K562 (cell line): ENCODE measurements around the gene WDR64. TPM values are rescaled to one million over a fixed set of nuclear protein-coding genes. Genes with fewer than 3 reads are reported as not detected.

ENCODE experiments used
- ATAC-seq: fragments of 200-7000 bp; cut with Tn5 transposase; 3 replicates; pipeline ENCODE4 v1.9.1; 2020; ENCODE audit warnings: moderate library complexity
- BruUV-seq: library from RNA; stranded (reverse); fragments of 400-500 nt; replicated peaks from 2 replicates; lab custom pipeline; 2021; lab: Mats Ljungman, UMichigan
- CTCF ChIA-PET: fragments of 300-600 bp; formaldehyde crosslinking; extraction: SDS; loops from one replicate; lab custom pipeline; 2021; ENCODE audit warnings: low intra/inter-chr PET ratio; lab: Yijun Ruan, JAX
- POLR2A ChIA-PET: fragments of 300-600, 350-650 bp; sonication (Branson Sonifier 250); formaldehyde crosslinking; extraction: SDS; loops from one replicate; lab custom pipeline; 2021; ENCODE audit warnings: antibody characterized with exemption, inconsistent platforms; lab: Yijun Ruan, JAX
- DNase-seq, 4 experiments: peaks; one replicate each; pipeline versions ENCODE4 v3.0.0 to v3.0.0-alpha.2; 2011 to 2018; ENCODE audit warnings: low spot score in 3 of 4, mixed read lengths in 3 of 4; ENCODE audit errors: extremely low read depth in 1 of 4
- FAIRE-seq: peaks from 2 replicates; lab custom pipeline; 2011; peaks lifted over from hg19 to GRCh38; lab: Jason Lieb, UNC
- H2AFZ ChIP-seq: 2 replicates; pipeline ENCODE4 v1.6.0; 2011; ENCODE audit warnings: low read depth, low read length, control low read depth, inconsistent platforms
- H3K27ac ChIP-seq: fragments of 200-600 bp; 3 replicates; pipeline ENCODE4 v1.8.0; 2011; ENCODE audit warnings: low read depth, mild to moderate bottlenecking, control low read depth, inconsistent platforms, low read length, moderate library complexity, mixed read lengths; ENCODE audit errors: extremely low read depth
- H3K27me3 ChIP-seq, 2 experiments: fragments of 300-600 bp in 1 of 2; 2 replicates in 1 of 2; 3 replicates in 1 of 2; pipeline versions ENCODE4 v1.6.0 to v1.8.0; 2011; ENCODE audit warnings: inconsistent platforms in 2 of 2, low read length in 2 of 2, mild to moderate bottlenecking in 1 of 2, mixed read lengths in 1 of 2, moderate library complexity in 1 of 2; ENCODE audit not compliant: control insufficient read depth in 2 of 2, insufficient read depth in 2 of 2
- H3K36me3 ChIP-seq: fragments of 300-600 bp; 3 replicates; pipeline ENCODE4 v1.8.0; 2011; ENCODE audit warnings: mild to moderate bottlenecking, low read length, inconsistent platforms; ENCODE audit not compliant: control insufficient read depth, insufficient read depth
- H3K4me1 ChIP-seq, 2 experiments: fragments of 200-600 bp in 1 of 2; replicated peaks in 1 of 2; 2 replicates in 1 of 2; 3 replicates in 1 of 2; pipeline versions ENCODE4 v1.5.1 to v1.8.0; 2011; ENCODE audit warnings: inconsistent platforms in 2 of 2, low read length in 2 of 2, mild to moderate bottlenecking in 1 of 2, mixed read lengths in 1 of 2, moderate library complexity in 1 of 2; ENCODE audit not compliant: control insufficient read depth in 2 of 2, insufficient read depth in 2 of 2
- H3K4me2 ChIP-seq: 2 replicates; pipeline ENCODE4 v1.6.1; 2011; ENCODE audit warnings: low read length, control low read depth, inconsistent platforms, mixed read lengths; ENCODE audit not compliant: insufficient read depth
- H3K4me3 ChIP-seq: fragments of 200-600 bp; sonication (generic), shearing (Covaris generic); 2 replicates; pipeline ENCODE4 v1.5.1; 2016; ENCODE audit warnings: control low read depth, inconsistent platforms
- H3K79me2 ChIP-seq: fragments of 200-600 bp; 3 replicates; pipeline ENCODE4 v1.8.0; 2011; ENCODE audit warnings: low read length, inconsistent platforms; ENCODE audit not compliant: control insufficient read depth, insufficient read depth
- H3K9ac ChIP-seq, 2 experiments: 2 replicates each; pipeline versions ENCODE4 v1.6.0 to v1.6.1; 2011; ENCODE audit warnings: low read depth in 2 of 2, low read length in 2 of 2, control low read depth in 1 of 2, inconsistent platforms in 1 of 2, mild to moderate bottlenecking in 1 of 2, mixed read lengths in 1 of 2; ENCODE audit not compliant: insufficient read depth in 1 of 2
- H3K9me1 ChIP-seq: one replicate; pipeline ENCODE4 v1.6.0; 2011; ENCODE audit warnings: inconsistent platforms, mild to moderate bottlenecking, low read length, moderate library complexity; ENCODE audit not compliant: control insufficient read depth, insufficient read depth
- H3K9me3 ChIP-seq: replicated peaks from 2 replicates; pipeline ENCODE4 v1.5.1; 2011; ENCODE audit warnings: low read depth, low read length, inconsistent platforms; ENCODE audit not compliant: control insufficient read depth, insufficient read depth
- H4K20me1 ChIP-seq: replicated peaks from 2 replicates; pipeline ENCODE4 v1.6.1; 2011; ENCODE audit warnings: low read length, inconsistent platforms, mixed read lengths; ENCODE audit not compliant: control insufficient read depth, insufficient read depth
- ATF7 ChIP-seq: fragments of 450-650 bp; IDR thresholded peaks from 2 replicates; pipeline ENCODE4 v1.7.1; 2014; ENCODE audit warnings: mild to moderate bottlenecking, moderate library complexity
- CC2D1A ChIP-seq: fragments of 450-650 bp; IDR thresholded peaks from 2 replicates; pipeline ENCODE4 v1.6.1; 2017; ENCODE audit warnings: mild to moderate bottlenecking
- CEBPB ChIP-seq: fragments of 450-650 bp; IDR thresholded peaks from 2 replicates; pipeline ENCODE4 v1.6.1; 2016; ENCODE audit warnings: missing genetic modification characterization, missing compliant biosample characterization
- CTBP1 ChIP-seq: fragments of 450-650 bp; IDR thresholded peaks from 2 replicates; pipeline ENCODE4 v1.6.1; 2016; ENCODE audit warnings: borderline replicate concordance
- EHMT2 ChIP-seq: fragments of 450-650 bp; IDR thresholded peaks from 2 replicates; pipeline ENCODE4 v1.6.1; 2018; ENCODE audit warnings: antibody characterized with exemption
- ETV6 ChIP-seq, 3 experiments: fragments of 150-350 bp in 1 of 3; sonication (generic) in 1 of 3; formaldehyde crosslinking in 1 of 3; IDR thresholded peaks; 2 replicates each; pipeline versions ENCODE4 v1.6.1 to v1.8.0; 2014 to 2022; ENCODE audit warnings: borderline replicate concordance in 2 of 3, low read depth in 2 of 3, antibody characterized with exemption in 1 of 3, low read length in 1 of 3, mild to moderate bottlenecking in 1 of 3, missing genetic modification reagents in 1 of 3
- FOS ChIP-seq: IDR thresholded peaks from 3 replicates; pipeline ENCODE4 v1.6.1; 2011; ENCODE audit not compliant: insufficient read length; ENCODE audit errors: extremely low read depth
- HNRNPK ChIP-seq: fragments of 200-400 bp; formaldehyde crosslinking; IDR thresholded peaks from one replicate; pipeline ENCODE4 v1.6.1; 2018; ENCODE audit warnings: mild to moderate bottlenecking, low read depth, low read length; ENCODE audit not compliant: poor library complexity, severe bottlenecking
- PHF20 ChIP-seq: fragments of 450-650 bp; IDR thresholded peaks from 2 replicates; pipeline ENCODE4 v1.6.1; 2018; ENCODE audit not compliant: partially characterized antibody
- RERE ChIP-seq: sonication (generic); formaldehyde crosslinking; IDR thresholded peaks from 2 replicates; pipeline ENCODE4 v1.8.0; 2023; ENCODE audit warnings: missing genetic modification reagents, mild to moderate bottlenecking, borderline replicate concordance
- TEAD2 ChIP-seq: fragments of 450-650 bp; IDR thresholded peaks from 2 replicates; pipeline ENCODE4 v1.6.1; 2016; ENCODE audit warnings: missing genetic modification characterization, control low read depth, missing compliant biosample characterization
- YBX1 ChIP-seq: fragments of 450-650 bp; IDR thresholded peaks from 2 replicates; pipeline ENCODE4 v1.7.1; 2016; ENCODE audit warnings: mild to moderate bottlenecking
- ZNF124 ChIP-seq: sonication (generic); formaldehyde crosslinking; IDR thresholded peaks from 2 replicates; pipeline ENCODE4 v1.8.1; 2022; ENCODE audit warnings: missing genetic modification reagents
- ZNF197 ChIP-seq: fragments of 200-800 bp; sonication (Bioruptor generic); IDR thresholded peaks from 2 replicates; pipeline ENCODE4 v1.6.1; 2016; ENCODE audit warnings: low read depth, missing genetic modification characterization, missing compliant biosample characterization
- ZNF41 ChIP-seq: fragments of 250-450 bp; sonication (Bioruptor Pico); conservative IDR thresholded peaks from 2 replicates; pipeline ENCODE4 v1.4.0; 2020; ENCODE audit warnings: mild to moderate bottlenecking
- WGBS: fragments of 100-300 bp; shearing (Covaris generic); methylation state at CpG from one replicate; pipeline ENCODE4 v1.1.6; 2016; ENCODE audit warnings: low coverage, mixed read lengths; ENCODE audit not compliant: insufficient coverage; ENCODE audit errors: missing lambda C conversion rate; 5-methylcytosine and 5-hydroxymethylcytosine counted together
- in situ Hi-C: fragments of 300-500 bp; cut with MboI; formaldehyde crosslinking; loops from 4 replicates; pipeline ENCODE4 v1.15.0; 2018; ENCODE audit warnings: inconsistent platforms, mixed read lengths
- intact Hi-C: fragments of 100-400 bp; cut with micrococcal nuclease; formaldehyde crosslinking; loops from 2 replicates; pipeline ENCODE4 v1.14.2; 2022
- polyA plus RNA-seq, 8 experiments: library from polyadenylated mRNA; depleted of rRNA in 4 of 8; stranded (reverse) in 5 of 8; unstranded in 3 of 8; fragments of >200 nt; fragmentation: Nextera tagmentation in 2 of 8; fragmentation: Illumina TruSeq in 1 of 8; extraction: Ambion mirVana in 2 of 8; extraction: Trizol in 1 of 8; gene quantifications; 2 replicates each; pipeline versions ENCODE4 v1.2.1 to v1.2.3, GENCODE V29; 2011 to 2014; ENCODE audit warnings: inconsistent platforms in 1 of 8, missing spikeins in 1 of 8
- total RNA-seq, 7 experiments: library from RNA; depleted of rRNA in 6 of 7; stranded (reverse); fragments of >200 nt in 6 of 7; fragmentation: Illumina TruSeq in 2 of 7; extraction: Trizol in 2 of 7; gene quantifications; 2 replicates each; pipeline versions ENCODE4 v1.2.1 to v1.2.3, GENCODE V29; 2011 to 2021; ENCODE audit warnings: low replicate concordance in 1 of 7
- TF ChIP-seq, protein P1 (sequence below), 2 experiments: fragments of 450-650 bp in 1 of 2; sonication (generic) in 1 of 2; formaldehyde crosslinking in 1 of 2; IDR thresholded peaks in 1 of 2; conservative IDR thresholded peaks in 1 of 2; 2 replicates each; pipeline versions ENCODE4 v1.6.1 to v1.8.1; 2016 to 2023; ENCODE audit warnings: mild to moderate bottlenecking in 2 of 2, moderate library complexity in 2 of 2, inconsistent platforms in 1 of 2, missing genetic modification reagents in 1 of 2

The WDR64 gene
- total and polyA plus RNA-seq, 9 of the 15 experiments (the other 6 are each of a cell fraction or from before 2014, with no cell fraction given): 0.06 to 0.29 (median 0.19) TPM; not detected in 5

DNA sequence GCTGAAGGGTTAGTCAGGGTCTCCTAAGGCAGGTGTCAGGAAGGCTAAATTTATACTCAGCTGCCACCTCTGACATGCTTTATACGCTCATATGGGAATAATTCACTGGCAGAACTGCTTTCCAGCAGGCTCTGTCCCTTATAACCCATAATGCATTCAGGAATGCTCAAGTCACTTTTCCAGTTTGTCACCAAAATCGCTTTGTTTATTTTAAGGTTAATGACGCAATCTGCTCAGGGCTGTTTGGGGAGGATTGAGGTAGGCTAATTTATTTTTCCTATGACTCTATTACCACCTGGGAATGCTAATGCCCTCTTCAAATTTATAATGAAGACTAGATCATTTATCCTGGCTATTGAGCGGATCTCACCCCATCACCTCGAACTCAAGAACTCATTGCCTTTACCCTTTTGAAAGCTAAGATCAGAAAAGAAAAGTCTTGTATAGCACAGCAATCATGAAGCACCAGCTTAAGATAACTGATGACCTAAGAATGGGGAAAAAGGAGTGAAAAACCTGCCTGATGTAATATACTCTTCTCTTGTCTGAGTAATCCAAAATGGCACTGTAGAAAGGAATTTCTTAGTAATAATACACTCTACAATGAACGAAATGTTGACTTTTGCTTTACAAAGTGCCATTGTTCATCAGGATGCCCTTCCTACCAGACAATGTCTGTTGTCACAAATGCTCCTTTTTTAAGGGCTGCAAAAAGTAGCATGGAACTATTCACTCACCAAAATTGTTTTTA lies 98.0 kb downstream of the WDR64 start:
- Histone ChIP-seq H3K4me3 (no peak overlapping the region), H3K4me1 (no peaks in the 10 kb centered on the region; a peak in 1 of 5 replicates), H3K9ac (no peak overlapping the region), H4K20me1 (no peaks in the 10 kb centered on the region), H3K27ac (no peak overlapping the region), H2AFZ (0 out of 2 replicates have a peak overlapping the region, but pooled peaks have one; percentile 13), H3K79me2 (no peaks in the 10 kb centered on the region), H3K9me1 (no peaks in the 10 kb centered on the region), H3K36me3 (no peaks in the 10 kb centered on the region), H3K27me3 (no peaks in the 10 kb centered on the region), H3K4me2 (no peak overlapping the region), H3K9me3 (no peaks in the 10 kb centered on the region)
- ChIA-PET CTCF (no interaction called here), POLR2A (interaction anchor here (0.7 to 1.2 kb wide), 3 partner anchors 10 to 96 kb away, joined by 3 read pairs; no protein-coding TSS in a partner anchor)
- intact Hi-C loops (no loop called here), in situ Hi-C loops (no loop called here)
- DNase-seq (no peak), FAIRE-seq (no peak), ATAC-seq (peak; percentile 31)
- 56% methylated on average over 6 of the region's 6 CpGs for WGBS
- BruUV-seq: no TSS peak
- TF ChIP-seq CC2D1A (no peak), CTBP1 (no peak), YBX1 (no peak), HNRNPK (no peak), ZNF41 (CRISPR knock-in tag) (no peak), FOS (no peak), ZNF124 (CRISPR knock-in tag) (no peak), ZNF197 (no peak), CEBPB (tag) (peak; percentile 85), RERE (CRISPR knock-in tag) (no peak), PHF20 (no peak), EHMT2 (peak; percentile 37; the same call in 1 of the 2 replicates), TEAD2 (tag) (no peak), ETV6 (IDR thresholded peaks at IDR 0.05; ENCODE audit: borderline replicate concordance in 1 of 2, low read depth in 2 of 2, low read length in 1 of 2) (no peak), ETV6 (CRISPR knock-in tag; IDR thresholded peaks at IDR 0.05; ENCODE audit: borderline replicate concordance) (no peak), ATF7 (peak; percentile 51; the same call in 1 of the 2 replicates)
- TF ChIP-seq, protein P1, sequence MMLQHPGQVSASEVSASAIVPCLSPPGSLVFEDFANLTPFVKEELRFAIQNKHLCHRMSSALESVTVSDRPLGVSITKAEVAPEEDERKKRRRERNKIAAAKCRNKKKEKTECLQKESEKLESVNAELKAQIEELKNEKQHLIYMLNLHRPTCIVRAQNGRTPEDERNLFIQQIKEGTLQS (IDR thresholded peaks at IDR 0.05): peak; percentile 82
- TF ChIP-seq, protein P1 (CRISPR knock-in tag; conservative IDR thresholded peaks at IDR 0.05): no peak
